ENCODE measurements around the gene TFAP2B.

GRCh38 chr6:50816115-50816675 lies 2.5 kb upstream of the TFAP2B start:
- no peak for TF ChIP-seq GATA2 (IDR thresholded peaks at IDR 0.05; ENCODE audit: low read depth, low read length)
- TF ChIP-seq GATA3 (IDR thresholded peaks at IDR 0.05; ENCODE audit: low read depth, low read length): no peak
